HEK293 (cell line): ENCODE results near the gene IQCH.
A peak's percentile ranks its signal among the peaks of the same experiment; 100 is the strongest.

Experiments
- CTCF ChIA-PET: fragments of 350-600 bp; formaldehyde crosslinking; extraction: SDS; loops from one replicate; lab custom pipeline; 2021; ENCODE audit warnings: antibody characterized with exemption; lab: Yijun Ruan, JAX
- POLR2A ChIA-PET: fragments of 300-600 bp; formaldehyde crosslinking; extraction: SDS; loops from one replicate; lab custom pipeline; 2020; ENCODE audit warnings: antibody characterized with exemption, inconsistent platforms; lab: Yijun Ruan, JAX
- H3K27ac ChIP-seq: fragments of 200-500 bp; sonication (Bioruptor generic); 2 replicates; pipeline ENCODE4 v1.5.1; 2014; ENCODE audit warnings: low read depth, low read length, control low read depth, inconsistent platforms; ENCODE audit errors: extremely low read depth
- H3K36me3 ChIP-seq, 2 experiments: fragments of 200-500 bp in 1 of 2; sonication (Bioruptor generic) in 1 of 2; 1 replicate in 1 of 2; 2 replicates in 1 of 2; pipeline ENCODE4 v1.5.1; 2014 to 2017; ENCODE audit warnings: inconsistent platforms in 2 of 2, low read length in 2 of 2; ENCODE audit not compliant: control insufficient read depth in 2 of 2, insufficient read depth in 1 of 2
- H3K4me1 ChIP-seq: fragments of 200-500 bp; sonication (Bioruptor generic); 2 replicates; pipeline ENCODE4 v1.5.1; 2014; ENCODE audit warnings: mild to moderate bottlenecking, low read length, inconsistent platforms; ENCODE audit not compliant: control insufficient read depth, insufficient read depth
- H3K4me3 ChIP-seq: 2 replicates; pipeline ENCODE4 v1.5.1; 2011; ENCODE audit warnings: low read depth, mild to moderate bottlenecking, control low read depth, low read length, moderate library complexity
- H3K9me3 ChIP-seq: fragments of 200-500 bp; sonication (Bioruptor generic); 2 replicates; pipeline ENCODE4 v1.5.1; 2014; ENCODE audit warnings: low read depth, low read length, inconsistent platforms; ENCODE audit not compliant: control insufficient read depth, insufficient read depth
- EGR2 ChIP-seq: fragments of 450-650 bp; formaldehyde crosslinking; IDR thresholded peaks from 2 replicates; pipeline ENCODE4 v1.5.1; 2016; ENCODE audit warnings: low read depth, missing biosample characterization, missing genetic modification characterization
- GFI1B ChIP-seq: fragments of 450-650 bp; formaldehyde crosslinking; IDR thresholded peaks from 2 replicates; pipeline ENCODE4 v1.5.1; 2016; ENCODE audit warnings: missing biosample characterization, missing genetic modification characterization
- PATZ1 ChIP-seq: fragments of 450-650 bp; formaldehyde crosslinking; IDR thresholded peaks from 2 replicates; pipeline ENCODE4 v1.5.1; 2016; ENCODE audit warnings: missing biosample characterization, missing genetic modification characterization
- PRDM1 ChIP-seq: fragments of 450-650 bp; formaldehyde crosslinking; IDR thresholded peaks from 2 replicates; pipeline ENCODE4; 2016; ENCODE audit warnings: missing biosample characterization, missing genetic modification characterization
- SETDB1 ChIP-seq: IDR thresholded peaks from one replicate; pipeline ENCODE4 v1.6.1; 2017; ENCODE audit warnings: mild to moderate bottlenecking, low read length, moderate library complexity, mixed read lengths; ENCODE audit not compliant: insufficient read length
- SP2 ChIP-seq: fragments of 450-650 bp; formaldehyde crosslinking; IDR thresholded peaks from 2 replicates; pipeline ENCODE4 v1.5.1; 2016; ENCODE audit warnings: missing biosample characterization, missing genetic modification characterization
- TCF7L2 ChIP-seq: IDR thresholded peaks from 2 replicates; pipeline ENCODE4 v1.6.1; 2011; ENCODE audit warnings: low read depth, mild to moderate bottlenecking, inconsistent platforms, low read length, moderate library complexity, borderline replicate concordance
- TSHZ1 ChIP-seq: fragments of 450-650 bp; formaldehyde crosslinking; IDR thresholded peaks from 2 replicates; pipeline ENCODE4 v1.5.1; 2016; ENCODE audit warnings: missing biosample characterization, missing genetic modification characterization, borderline replicate concordance
- WT1 ChIP-seq: fragments of 450-650 bp; formaldehyde crosslinking; IDR thresholded peaks from 2 replicates; pipeline ENCODE4 v1.5.1; 2016; ENCODE audit warnings: missing biosample characterization, missing genetic modification characterization
- YY2 ChIP-seq: fragments of 450-650 bp; formaldehyde crosslinking; IDR thresholded peaks from 2 replicates; pipeline ENCODE4 v1.5.1; 2016; ENCODE audit warnings: missing biosample characterization, missing genetic modification characterization
- ZFP69B ChIP-seq: fragments of 450-650 bp; formaldehyde crosslinking; IDR thresholded peaks from 2 replicates; pipeline ENCODE4 v1.5.1; 2016; ENCODE audit warnings: missing biosample characterization, missing genetic modification characterization
- ZNF121 ChIP-seq: fragments of 450-650 bp; formaldehyde crosslinking; IDR thresholded peaks from 2 replicates; pipeline ENCODE4 v1.5.1; 2016; ENCODE audit warnings: missing biosample characterization, missing genetic modification characterization
- ZNF174 ChIP-seq: fragments of 450-650 bp; formaldehyde crosslinking; IDR thresholded peaks from 2 replicates; pipeline ENCODE4 v1.5.0; 2017; ENCODE audit warnings: missing biosample characterization, mild to moderate bottlenecking, missing genetic modification characterization
- ZNF211 ChIP-seq: fragments of 450-650 bp; formaldehyde crosslinking; IDR thresholded peaks from 2 replicates; pipeline ENCODE4 v1.5.1; 2016; ENCODE audit warnings: low read depth, missing biosample characterization, missing genetic modification characterization
- ZNF529 ChIP-seq: fragments of 450-650 bp; formaldehyde crosslinking; IDR thresholded peaks from 2 replicates; pipeline ENCODE4 v1.5.1; 2017; ENCODE audit warnings: missing genetic modification characterization, missing biosample characterization; ENCODE audit not compliant: insufficient replicate concordance
- ZNF571 ChIP-seq: fragments of 450-650 bp; formaldehyde crosslinking; IDR thresholded peaks from 2 replicates; pipeline ENCODE4 v1.5.0; 2017; ENCODE audit warnings: missing biosample characterization, missing genetic modification characterization
- ZNF621 ChIP-seq: fragments of 450-650 bp; formaldehyde crosslinking; IDR thresholded peaks from 2 replicates; pipeline ENCODE4 v1.5.1; 2017; ENCODE audit warnings: missing biosample characterization, missing genetic modification characterization
- ZNF791 ChIP-seq: fragments of 450-650 bp; formaldehyde crosslinking; IDR thresholded peaks from 2 replicates; pipeline ENCODE4 v1.5.1; 2016; ENCODE audit warnings: missing biosample characterization, missing genetic modification characterization
- ZXDB ChIP-seq: fragments of 450-650 bp; formaldehyde crosslinking; IDR thresholded peaks from 2 replicates; pipeline ENCODE4 v1.5.1; 2016; ENCODE audit warnings: missing biosample characterization, missing genetic modification characterization
- TF ChIP-seq, protein P1 (sequence below): fragments of 450-650 bp; formaldehyde crosslinking; IDR thresholded peaks from 2 replicates; pipeline ENCODE4 v1.5.1; 2016; ENCODE audit warnings: missing biosample characterization, missing genetic modification characterization

The IQCH gene

DNA sequence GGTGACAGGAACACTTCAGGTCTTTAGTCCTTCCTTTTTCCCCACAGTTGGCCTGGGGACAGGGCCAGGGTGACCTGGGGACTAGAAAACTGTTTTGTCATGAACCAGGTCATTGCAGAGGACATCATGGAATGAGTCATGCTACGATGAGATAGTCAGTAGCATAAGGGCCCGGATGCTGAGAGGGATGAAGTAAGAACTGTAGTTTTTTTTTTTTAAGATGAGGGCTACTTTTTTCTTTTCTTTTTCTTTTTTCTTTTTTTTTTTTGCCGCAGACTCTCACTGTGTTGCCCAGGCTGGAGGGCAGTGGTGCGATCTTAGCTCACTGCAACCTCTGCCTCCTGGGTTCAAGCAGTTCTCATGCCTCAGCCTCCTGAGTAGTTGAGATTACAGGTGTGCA is 295.9 kb downstream of the IQCH start (continued):
- TF ChIP-seq, protein P1, sequence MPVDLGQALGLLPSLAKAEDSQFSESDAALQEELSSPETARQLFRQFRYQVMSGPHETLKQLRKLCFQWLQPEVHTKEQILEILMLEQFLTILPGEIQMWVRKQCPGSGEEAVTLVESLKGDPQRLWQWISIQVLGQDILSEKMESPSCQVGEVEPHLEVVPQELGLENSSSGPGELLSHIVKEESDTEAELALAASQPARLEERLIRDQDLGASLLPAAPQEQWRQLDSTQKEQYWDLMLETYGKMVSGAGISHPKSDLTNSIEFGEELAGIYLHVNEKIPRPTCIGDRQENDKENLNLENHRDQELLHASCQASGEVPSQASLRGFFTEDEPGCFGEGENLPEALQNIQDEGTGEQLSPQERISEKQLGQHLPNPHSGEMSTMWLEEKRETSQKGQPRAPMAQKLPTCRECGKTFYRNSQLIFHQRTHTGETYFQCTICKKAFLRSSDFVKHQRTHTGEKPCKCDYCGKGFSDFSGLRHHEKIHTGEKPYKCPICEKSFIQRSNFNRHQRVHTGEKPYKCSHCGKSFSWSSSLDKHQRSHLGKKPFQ, result no peak
- no peak for TF ChIP-seq ZNF791 (tag by site-specific recombination)
- no peak for TF ChIP-seq TSHZ1 (tag by site-specific recombination)
- TF ChIP-seq EGR2 (tag by site-specific recombination), result no peak
- TF ChIP-seq SETDB1, result no peak
- TF ChIP-seq ZNF174 (tag by site-specific recombination), result no peak
- no peak for TF ChIP-seq GFI1B
- peak; percentile 37; the same call in 1 of the 2 replicates for TF ChIP-seq ZFP69B (tag by site-specific recombination)
- TF ChIP-seq ZNF571 (tag by site-specific recombination), result no peak
- no peak for TF ChIP-seq ZNF621 (tag by site-specific recombination)
- no peak for TF ChIP-seq SP2
- no peak for TF ChIP-seq TCF7L2
- no peak for TF ChIP-seq YY2 (tag by site-specific recombination)
- peak; percentile 35; the same call in 1 of the 2 replicates for TF ChIP-seq ZXDB (tag by site-specific recombination)
- no peak for TF ChIP-seq ZNF211 (tag by site-specific recombination)
- TF ChIP-seq PRDM1 (tag by site-specific recombination), result 0 out of 2 replicates have a peak, but pooled peaks have one; percentile 6
- TF ChIP-seq PATZ1 (tag by site-specific recombination), result peak; percentile 43; the same call in 1 of the 2 replicates
- no peak for TF ChIP-seq WT1 (tag by site-specific recombination)

DNA sequence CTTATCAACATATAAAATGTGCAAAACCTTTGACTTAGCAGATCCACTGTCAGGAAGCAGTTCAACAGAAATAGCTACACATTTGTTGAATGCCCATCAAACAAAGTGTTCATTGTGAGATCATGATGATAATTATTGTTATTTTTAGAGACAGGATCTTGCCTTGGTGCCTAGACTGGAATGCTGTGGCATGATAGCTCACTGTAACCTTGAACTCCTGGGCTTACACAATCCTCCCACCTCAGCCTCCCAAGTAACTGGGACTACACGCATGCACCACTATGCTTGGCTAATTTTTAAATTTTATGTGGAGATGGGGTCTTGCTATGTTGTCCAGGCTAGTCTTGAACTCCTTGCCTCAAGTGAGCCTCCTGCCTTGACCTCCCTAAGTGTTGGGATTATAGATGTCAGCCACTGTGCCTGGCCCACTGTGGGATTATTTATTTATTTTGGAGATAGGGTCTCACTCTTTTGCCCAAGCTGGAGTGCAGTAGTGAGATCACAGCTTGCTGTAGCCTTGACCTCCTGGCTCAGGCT is 296.7 kb downstream of the IQCH start:
- no peak for TF ChIP-seq ZNF529 (tag by site-specific recombination)
- peak; percentile 98 for TF ChIP-seq ZNF121 (tag by site-specific recombination)
- peaks cover 9 to 16% of the 10 kb centered on the region in 2 experiments; a peak in 2 of 3 replicates for H3K36me3 ChIP-seq
- H3K4me1 ChIP-seq, result peaks cover 31% of the 10 kb centered on the region
- H3K9me3 ChIP-seq, result no peaks in the 10 kb centered on the region
- H3K4me3 ChIP-seq, result no peak overlapping the region
- ChIA-PET POLR2A (interaction anchor here (1.1 kb wide), 1 partner anchor 204 kb away, joined by 3 read pairs; no protein-coding TSS in a partner anchor), CTCF (interaction anchor here (0.6 to 2.3 kb wide), 2 partner anchors 53 to 94 kb away, joined by 3 to 7 read pairs; no protein-coding TSS in a partner anchor)
- no peak overlapping the region for H3K27ac ChIP-seq
